ENCODE results near the gene PACC1.

The PACC1 gene

DNA sequence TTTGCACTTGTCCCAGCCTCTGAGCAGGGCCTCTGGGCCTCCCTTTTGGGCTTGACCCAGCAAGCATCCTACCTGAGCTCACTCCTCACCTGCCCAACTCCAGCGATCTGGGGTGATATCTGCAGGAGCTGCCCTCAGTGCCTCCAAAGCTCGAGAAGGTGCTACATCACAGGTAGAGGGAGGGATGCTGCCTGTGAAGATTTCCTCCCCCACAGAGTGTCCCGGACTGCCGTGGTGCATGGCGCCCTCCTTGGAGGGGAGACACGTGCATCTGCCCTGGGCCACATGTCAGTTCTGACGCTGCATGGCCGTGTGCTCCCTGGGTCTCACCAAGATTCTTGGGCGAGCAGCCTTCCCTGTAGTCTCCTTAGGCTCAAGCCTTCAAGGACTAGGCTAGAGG lies 45.7 kb upstream of the PACC1 start:
- ATAC-seq (ENCODE audit: insufficient read depth, low read depth) = no peak
- Histone ChIP-seq H4K20me1 (ENCODE audit: insufficient read depth, low read length) (no peaks in the 10 kb centered on the region), H3K27ac (ENCODE audit: low read length) (no peak overlapping the region), H3K9me3 (ENCODE audit: insufficient read depth, low read length, severe bottlenecking) (no peaks in the 10 kb centered on the region), H3K4me2 (ENCODE audit: insufficient read depth, low read length) (no peak overlapping the region), H3K9ac (ENCODE audit: low read depth, low read length) (no peak overlapping the region), H3K27me3 (ENCODE audit: insufficient read depth, low read length, poor library complexity) (no peaks in the 10 kb centered on the region), H3K4me1 (ENCODE audit: insufficient read depth, low read length) (peaks cover 17% of the 10 kb centered on the region), H3K36me3 (ENCODE audit: insufficient read depth, low read length) (no peaks in the 10 kb centered on the region), H3K79me2 (ENCODE audit: insufficient read depth, low read length) (no peaks in the 10 kb centered on the region), H2AFZ (ENCODE audit: low read depth, low read length) (no peak overlapping the region), H3K4me3 (ENCODE audit: low read depth in 1 of 2, low read length in 2 of 2) (no peak overlapping the region)
- TF ChIP-seq EZH2 (IDR thresholded peaks at IDR 0.05; ENCODE audit: borderline replicate concordance, low read depth, low read length, severe bottlenecking) = no peak
- TF ChIP-seq, protein P1, sequence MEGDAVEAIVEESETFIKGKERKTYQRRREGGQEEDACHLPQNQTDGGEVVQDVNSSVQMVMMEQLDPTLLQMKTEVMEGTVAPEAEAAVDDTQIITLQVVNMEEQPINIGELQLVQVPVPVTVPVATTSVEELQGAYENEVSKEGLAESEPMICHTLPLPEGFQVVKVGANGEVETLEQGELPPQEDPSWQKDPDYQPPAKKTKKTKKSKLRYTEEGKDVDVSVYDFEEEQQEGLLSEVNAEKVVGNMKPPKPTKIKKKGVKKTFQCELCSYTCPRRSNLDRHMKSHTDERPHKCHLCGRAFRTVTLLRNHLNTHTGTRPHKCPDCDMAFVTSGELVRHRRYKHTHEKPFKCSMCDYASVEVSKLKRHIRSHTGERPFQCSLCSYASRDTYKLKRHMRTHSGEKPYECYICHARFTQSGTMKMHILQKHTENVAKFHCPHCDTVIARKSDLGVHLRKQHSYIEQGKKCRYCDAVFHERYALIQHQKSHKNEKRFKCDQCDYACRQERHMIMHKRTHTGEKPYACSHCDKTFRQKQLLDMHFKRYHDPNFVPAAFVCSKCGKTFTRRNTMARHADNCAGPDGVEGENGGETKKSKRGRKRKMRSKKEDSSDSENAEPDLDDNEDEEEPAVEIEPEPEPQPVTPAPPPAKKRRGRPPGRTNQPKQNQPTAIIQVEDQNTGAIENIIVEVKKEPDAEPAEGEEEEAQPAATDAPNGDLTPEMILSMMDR (IDR thresholded peaks at IDR 0.05; ENCODE audit: borderline replicate concordance, extremely low read depth, low read length, poor library complexity, severe bottlenecking) = no peak
- DNase-seq = no peak

DNA sequence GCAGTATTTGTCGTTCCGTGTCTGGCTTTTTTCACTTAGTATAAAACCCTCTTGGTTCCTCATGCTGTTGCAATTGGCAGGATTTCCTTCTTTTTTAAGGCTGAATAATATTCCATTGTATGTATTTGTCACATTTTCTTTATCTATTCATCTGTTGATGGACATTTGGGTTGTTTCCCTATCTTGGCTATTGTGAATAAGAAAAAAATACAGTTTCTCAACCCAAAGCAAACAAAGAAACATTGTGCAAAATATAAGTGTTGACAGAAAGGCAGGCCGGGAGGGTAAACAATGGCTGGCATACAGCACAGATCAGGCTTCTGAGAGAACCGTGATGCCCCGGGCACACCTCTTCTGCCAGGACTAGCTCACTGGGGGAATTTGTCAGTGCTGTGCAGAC lies 45.0 kb upstream of the PACC1 start:
- H3K9me3 ChIP-seq (ENCODE audit: insufficient read depth, low read length, severe bottlenecking) = no peaks in the 10 kb centered on the region
- H3K4me2 ChIP-seq (ENCODE audit: insufficient read depth, low read length) = no peak overlapping the region
- peaks cover 17% of the 10 kb centered on the region for H3K4me1 ChIP-seq (ENCODE audit: insufficient read depth, low read length)
- H3K4me3 ChIP-seq (ENCODE audit: low read depth in 1 of 2, low read length in 2 of 2) = no peak overlapping the region
- H3K27ac ChIP-seq (ENCODE audit: low read length) = no peak overlapping the region
- no peaks in the 10 kb centered on the region for H3K79me2 ChIP-seq (ENCODE audit: insufficient read depth, low read length)
- no peak overlapping the region for H3K9ac ChIP-seq (ENCODE audit: low read depth, low read length)
- no peaks in the 10 kb centered on the region for H3K36me3 ChIP-seq (ENCODE audit: insufficient read depth, low read length)
- DNase-seq (no peak), ATAC-seq (ENCODE audit: insufficient read depth, low read depth) (no peak)
- no peak overlapping the region for H2AFZ ChIP-seq (ENCODE audit: low read depth, low read length)
- TF ChIP-seq, protein P1 (IDR thresholded peaks at IDR 0.05; ENCODE audit: borderline replicate concordance, extremely low read depth, low read length, poor library complexity, severe bottlenecking) = no peak
- no peak for TF ChIP-seq EZH2 (IDR thresholded peaks at IDR 0.05; ENCODE audit: borderline replicate concordance, low read depth, low read length, severe bottlenecking)
- H3K27me3 ChIP-seq (ENCODE audit: insufficient read depth, low read length, poor library complexity) = no peaks in the 10 kb centered on the region
- H4K20me1 ChIP-seq (ENCODE audit: insufficient read depth, low read length) = no peaks in the 10 kb centered on the region

DNA sequence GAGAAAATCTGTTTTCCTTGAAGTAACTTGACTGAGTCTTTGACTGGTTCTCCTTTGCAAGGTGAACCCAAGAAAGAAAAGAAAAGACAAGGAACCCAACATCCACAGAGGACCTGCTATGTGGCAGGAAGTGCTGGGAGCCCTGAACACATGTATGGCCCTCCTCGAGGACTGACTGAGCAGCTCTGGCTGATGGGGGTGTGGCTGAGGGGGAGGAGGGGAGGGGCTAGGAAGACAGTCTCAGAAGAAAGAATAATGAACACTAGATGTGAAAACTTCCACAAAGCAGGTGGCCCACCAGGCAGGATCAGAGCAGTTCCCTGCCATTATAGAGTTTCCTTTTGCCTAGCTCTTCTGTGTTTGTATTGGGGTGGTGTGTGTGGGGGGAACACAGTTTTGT lies 44.1 kb upstream of the PACC1 start:
- H3K4me2 ChIP-seq (ENCODE audit: insufficient read depth, low read length) = no peak overlapping the region
- no peak for TF ChIP-seq EZH2 (IDR thresholded peaks at IDR 0.05; ENCODE audit: borderline replicate concordance, low read depth, low read length, severe bottlenecking)
- TF ChIP-seq, protein P1 (IDR thresholded peaks at IDR 0.05; ENCODE audit: borderline replicate concordance, extremely low read depth, low read length, poor library complexity, severe bottlenecking) = no peak
- peak overlapping the region; percentile 74 for H2AFZ ChIP-seq (ENCODE audit: low read depth, low read length)
- no peak overlapping the region for H3K9ac ChIP-seq (ENCODE audit: low read depth, low read length)
- no peaks in the 10 kb centered on the region for H4K20me1 ChIP-seq (ENCODE audit: insufficient read depth, low read length)
- H3K9me3 ChIP-seq (ENCODE audit: insufficient read depth, low read length, severe bottlenecking) = no peaks in the 10 kb centered on the region
- peaks cover 17% of the 10 kb centered on the region for H3K4me1 ChIP-seq (ENCODE audit: insufficient read depth, low read length)
- H3K36me3 ChIP-seq (ENCODE audit: insufficient read depth, low read length) = no peaks in the 10 kb centered on the region
- H3K27ac ChIP-seq (ENCODE audit: low read length) = peak overlapping the region; percentile 22; the same call in 1 of the 2 replicates
- no peak overlapping the region for H3K4me3 ChIP-seq (ENCODE audit: low read depth in 1 of 2, low read length in 2 of 2)
- H3K27me3 ChIP-seq (ENCODE audit: insufficient read depth, low read length, poor library complexity) = no peaks in the 10 kb centered on the region
- H3K79me2 ChIP-seq (ENCODE audit: insufficient read depth, low read length) = no peaks in the 10 kb centered on the region
- DNase-seq (peak; percentile 65), ATAC-seq (ENCODE audit: insufficient read depth, low read depth) (peak; percentile 83)
